Ovary (tissue), 3 donors: ENCODE data around the gene USH1G.

ENCODE experiments used
- EP300 ChIP-seq: sonication (generic); formaldehyde crosslinking; IDR thresholded peaks from one replicate; pipeline ENCODE4 v1.6.1; 2017; ENCODE audit warnings: antibody characterized with exemption
- POLR2A ChIP-seq: fragments of 450-650 bp; IDR thresholded peaks from one replicate; pipeline ENCODE4 v1.6.1; 2017; ENCODE audit warnings: antibody characterized with exemption, mild to moderate bottlenecking, moderate library complexity
- TF ChIP-seq, protein P1 (sequence below), 3 donors: fragments of 450-650 bp in 2 of 3; fragments of 200-600 bp in 1 of 3; IDR thresholded peaks; one replicate each; pipeline versions ENCODE4 v1.5.1 to v1.8.0; 2016 to 2022; ENCODE audit warnings: antibody characterized with exemption in 3 of 3, mild to moderate bottlenecking in 1 of 3
- donor health status: DM: no; HTN: no; CAD: no.

GRCh38 chr17:74898376-74898946 lies 24.6 kb downstream of the USH1G start:
- TF ChIP-seq, protein P1, sequence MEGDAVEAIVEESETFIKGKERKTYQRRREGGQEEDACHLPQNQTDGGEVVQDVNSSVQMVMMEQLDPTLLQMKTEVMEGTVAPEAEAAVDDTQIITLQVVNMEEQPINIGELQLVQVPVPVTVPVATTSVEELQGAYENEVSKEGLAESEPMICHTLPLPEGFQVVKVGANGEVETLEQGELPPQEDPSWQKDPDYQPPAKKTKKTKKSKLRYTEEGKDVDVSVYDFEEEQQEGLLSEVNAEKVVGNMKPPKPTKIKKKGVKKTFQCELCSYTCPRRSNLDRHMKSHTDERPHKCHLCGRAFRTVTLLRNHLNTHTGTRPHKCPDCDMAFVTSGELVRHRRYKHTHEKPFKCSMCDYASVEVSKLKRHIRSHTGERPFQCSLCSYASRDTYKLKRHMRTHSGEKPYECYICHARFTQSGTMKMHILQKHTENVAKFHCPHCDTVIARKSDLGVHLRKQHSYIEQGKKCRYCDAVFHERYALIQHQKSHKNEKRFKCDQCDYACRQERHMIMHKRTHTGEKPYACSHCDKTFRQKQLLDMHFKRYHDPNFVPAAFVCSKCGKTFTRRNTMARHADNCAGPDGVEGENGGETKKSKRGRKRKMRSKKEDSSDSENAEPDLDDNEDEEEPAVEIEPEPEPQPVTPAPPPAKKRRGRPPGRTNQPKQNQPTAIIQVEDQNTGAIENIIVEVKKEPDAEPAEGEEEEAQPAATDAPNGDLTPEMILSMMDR (IDR thresholded peaks at IDR 0.05): no peak
- TF ChIP-seq POLR2A (no peak), EP300 (no peak)
